Trophoblast cell (in vitro differentiated cells and primary cell): ENCODE measurements around the gene HEPN1.

Experiments
- DNase-seq, 2 donors: peaks; one replicate each; pipeline ENCODE4 v3.0.0-alpha.2; 2016
- H2AFZ ChIP-seq: 2 replicates; pipeline ENCODE4 v1.6.1; 2013; ENCODE audit warnings: low read length, moderate library complexity, mild to moderate bottlenecking; ENCODE audit not compliant: insufficient read depth, poor library complexity
- H2AK5ac ChIP-seq: 2 replicates; pipeline ENCODE4 v1.6.1; 2013; ENCODE audit warnings: mild to moderate bottlenecking, low read length
- H2BK120ac ChIP-seq: 2 replicates; pipeline ENCODE4 v1.6.1; 2013; ENCODE audit warnings: low read length, mild to moderate bottlenecking, moderate library complexity; ENCODE audit not compliant: insufficient read depth, poor library complexity
- H2BK12ac ChIP-seq: 2 replicates; pipeline ENCODE4 v1.6.1; 2013; ENCODE audit warnings: mild to moderate bottlenecking, low read length, moderate library complexity
- H2BK5ac ChIP-seq: 2 replicates; pipeline ENCODE4 v1.6.1; 2013; ENCODE audit warnings: low read length, low read depth, moderate library complexity, mild to moderate bottlenecking; ENCODE audit not compliant: poor library complexity
- H3K14ac ChIP-seq: 2 replicates; pipeline ENCODE4 v1.6.1; 2013; ENCODE audit warnings: mild to moderate bottlenecking, low read length
- H3K18ac ChIP-seq: 2 replicates; pipeline ENCODE4 v1.6.1; 2013; ENCODE audit warnings: mild to moderate bottlenecking, low read length
- H3K23ac ChIP-seq: 2 replicates; pipeline ENCODE4 v1.6.1; 2013; ENCODE audit warnings: low read length
- H3K27ac ChIP-seq: 2 replicates; pipeline ENCODE4 v1.5.1; 2013; ENCODE audit warnings: low read depth, mild to moderate bottlenecking, inconsistent platforms, low read length, moderate library complexity
- H3K27me3 ChIP-seq: 2 replicates; pipeline ENCODE4 v1.6.1; 2013; ENCODE audit warnings: inconsistent platforms, mild to moderate bottlenecking, low read length, moderate library complexity; ENCODE audit not compliant: insufficient read depth
- H3K36me3 ChIP-seq, 2 experiments: 1 replicate in 1 of 2; 2 replicates in 1 of 2; pipeline ENCODE4 v1.6.1; 2013; ENCODE audit warnings: low read length in 2 of 2, mild to moderate bottlenecking in 2 of 2, moderate library complexity in 1 of 2; ENCODE audit not compliant: insufficient read depth in 2 of 2, control insufficient read depth in 1 of 2
- H3K4ac ChIP-seq: 2 replicates; pipeline ENCODE4 v1.6.1; 2013; ENCODE audit warnings: low read depth, mild to moderate bottlenecking, low read length, moderate library complexity
- H3K4me1 ChIP-seq, 2 experiments: 1 replicate in 1 of 2; 2 replicates in 1 of 2; pipeline ENCODE4 v1.6.1; 2013; ENCODE audit warnings: low read length in 2 of 2, mild to moderate bottlenecking in 2 of 2, moderate library complexity in 1 of 2; ENCODE audit not compliant: insufficient read depth in 2 of 2, control insufficient read depth in 1 of 2
- H3K4me2 ChIP-seq: 2 replicates; pipeline ENCODE4 v1.6.1; 2013; ENCODE audit warnings: inconsistent platforms, mild to moderate bottlenecking, low read length, moderate library complexity
- H3K4me3 ChIP-seq: 2 replicates; pipeline ENCODE4 v1.5.1; 2013; ENCODE audit warnings: mild to moderate bottlenecking, low read depth, low read length, inconsistent platforms
- H3K79me1 ChIP-seq: one replicate; pipeline ENCODE4 v1.6.1; 2013; ENCODE audit warnings: low read length
- H3K79me2 ChIP-seq: 2 replicates; pipeline ENCODE4 v1.6.1; 2013; ENCODE audit warnings: low read length, mild to moderate bottlenecking; ENCODE audit not compliant: control insufficient read depth, insufficient read depth, poor library complexity
- H3K9ac ChIP-seq: 2 replicates; pipeline ENCODE4 v1.6.1; 2013; ENCODE audit warnings: mild to moderate bottlenecking, low read length
- H3K9me3 ChIP-seq: 2 replicates; pipeline ENCODE4 v1.6.1; 2013; ENCODE audit warnings: low read depth, mild to moderate bottlenecking, control low read depth, inconsistent platforms, low read length; ENCODE audit not compliant: insufficient read depth
- H4K12ac ChIP-seq: 2 replicates; pipeline ENCODE4 v1.6.1; 2013; ENCODE audit warnings: low read depth, mild to moderate bottlenecking, low read length, moderate library complexity
- H4K8ac ChIP-seq: 2 replicates; pipeline ENCODE4 v1.6.1; 2013; ENCODE audit warnings: low read depth, mild to moderate bottlenecking, low read length, moderate library complexity
- H4K91ac ChIP-seq: one replicate; pipeline ENCODE4 v1.6.1; 2013; ENCODE audit warnings: low read depth, mild to moderate bottlenecking, low read length, moderate library complexity
- WGBS: extraction: QIAGEN DNeasy Blood & Tissue Kit; methylation state at CpG from one replicate; pipeline ENCODE4 v1.1.7; 2013; ENCODE audit warnings: missing lambda C conversion rate; ENCODE audit not compliant: insufficient read length, insufficient coverage; ENCODE audit errors: extremely low coverage; 5-methylcytosine and 5-hydroxymethylcytosine counted together

The HEPN1 gene

DNA sequence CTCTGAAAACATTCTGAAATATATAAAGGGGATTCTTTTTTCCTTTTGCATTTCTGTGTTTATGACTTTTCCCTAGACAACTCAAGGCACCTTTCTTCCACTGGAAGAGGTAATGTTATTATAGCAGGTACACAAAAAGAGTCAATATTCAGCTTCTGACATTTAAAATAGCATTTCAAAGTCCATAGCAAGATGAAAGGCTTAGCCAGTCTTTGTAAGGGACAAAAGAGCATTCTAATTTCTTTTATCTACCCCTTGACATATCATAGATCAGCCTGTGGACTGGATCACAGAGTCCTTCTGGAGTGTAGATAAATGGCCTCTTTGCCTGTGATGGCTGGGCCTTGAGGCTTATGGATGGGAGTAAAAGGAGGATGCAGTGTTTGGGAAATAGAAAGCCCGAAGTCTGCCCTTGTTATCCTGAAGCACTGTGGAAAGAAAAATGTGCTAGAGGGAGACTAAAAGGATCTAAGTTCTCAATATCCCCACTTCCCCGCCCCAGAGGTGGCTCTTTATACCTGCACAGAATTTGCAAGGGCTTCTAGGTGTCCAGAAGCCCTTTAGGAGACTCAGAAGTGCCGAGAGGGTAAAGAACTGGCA is 18.4 kb downstream of the HEPN1 start:
- H2BK12ac ChIP-seq, result no peak overlapping the region
- no peak overlapping the region for H3K18ac ChIP-seq
- no peak overlapping the region for H3K4ac ChIP-seq
- no peak overlapping the region for H2BK120ac ChIP-seq
- H4K12ac ChIP-seq, result no peak overlapping the region
- no peak overlapping the region for H3K4me2 ChIP-seq
- no CpG with 5 or more reads among the region's 3 CpGs for WGBS
- H2AFZ ChIP-seq, result no peak overlapping the region
- peaks cover 0 to 3% of the 10 kb centered on the region in 2 experiments for H3K4me1 ChIP-seq
- no peaks in the 10 kb centered on the region for H3K27me3 ChIP-seq
- no peak overlapping the region for H2AK5ac ChIP-seq
- no peak overlapping the region for H3K23ac ChIP-seq
- no peak overlapping the region for H4K8ac ChIP-seq
- DNase-seq, result no peak
- no peak overlapping the region for H2BK5ac ChIP-seq
- no peak overlapping the region for H3K27ac ChIP-seq
- no peak overlapping the region for H4K91ac ChIP-seq
- H3K4me3 ChIP-seq, result no peak overlapping the region
- H3K9me3 ChIP-seq, result peaks cover 2% of the 10 kb centered on the region
- H3K79me2 ChIP-seq, result no peaks in the 10 kb centered on the region
- H3K79me1 ChIP-seq, result no peaks in the 10 kb centered on the region
- no peak overlapping the region for H3K14ac ChIP-seq
- no peaks in the 10 kb centered on the region for H3K36me3 ChIP-seq
- no peak overlapping the region for H3K9ac ChIP-seq

DNA sequence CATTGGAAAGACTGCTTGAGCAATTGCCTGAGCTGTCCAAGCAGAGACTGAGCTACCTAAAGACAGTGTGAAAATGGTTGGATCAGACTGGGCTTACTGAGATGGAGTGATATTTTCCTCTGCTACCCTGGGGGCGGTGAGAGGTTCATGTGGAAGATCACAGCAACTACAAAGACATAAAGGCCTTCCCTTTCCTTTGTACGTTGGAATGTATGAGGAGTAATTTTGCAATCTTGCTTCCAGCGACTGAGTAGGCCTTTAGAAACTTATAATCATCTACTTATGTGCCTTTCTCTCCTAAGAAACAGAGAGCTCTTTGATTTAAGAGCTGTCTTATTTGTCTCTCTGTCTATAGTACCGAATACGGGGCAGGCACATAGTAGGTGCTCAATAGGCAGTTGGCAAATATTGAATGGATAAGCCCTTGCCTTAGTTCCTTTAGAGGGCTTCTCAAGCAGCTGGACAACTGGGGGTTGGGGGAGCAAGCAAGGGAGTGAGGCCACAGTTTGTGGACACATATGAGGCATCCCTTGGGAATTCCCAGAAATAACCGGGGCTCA is 19.2 kb downstream of the HEPN1 start:
- no peak overlapping the region for H2BK5ac ChIP-seq
- H2BK120ac ChIP-seq, result no peak overlapping the region
- H4K8ac ChIP-seq, result no peak overlapping the region
- WGBS, result no CpG with 5 or more reads among the region's 6 CpGs
- H3K18ac ChIP-seq, result no peak overlapping the region
- no peak overlapping the region for H3K27ac ChIP-seq
- H4K91ac ChIP-seq, result no peak overlapping the region
- peaks cover 2% of the 10 kb centered on the region for H3K9me3 ChIP-seq
- no peak overlapping the region for H3K4ac ChIP-seq
- H3K9ac ChIP-seq, result no peak overlapping the region
- no peaks in the 10 kb centered on the region for H3K79me2 ChIP-seq
- H3K36me3 ChIP-seq, result no peaks in the 10 kb centered on the region
- no peaks in the 10 kb centered on the region for H3K79me1 ChIP-seq
- H2BK12ac ChIP-seq, result no peak overlapping the region
- H3K4me2 ChIP-seq, result no peak overlapping the region
- DNase-seq, result no peak
- H3K27me3 ChIP-seq, result no peaks in the 10 kb centered on the region
- H3K4me3 ChIP-seq, result no peak overlapping the region
- no peak overlapping the region for H3K14ac ChIP-seq
- no peak overlapping the region for H2AFZ ChIP-seq
- no peak overlapping the region for H2AK5ac ChIP-seq
- no peak overlapping the region for H4K12ac ChIP-seq
- H3K23ac ChIP-seq, result no peak overlapping the region
- peaks cover 0 to 3% of the 10 kb centered on the region in 2 experiments for H3K4me1 ChIP-seq

DNA sequence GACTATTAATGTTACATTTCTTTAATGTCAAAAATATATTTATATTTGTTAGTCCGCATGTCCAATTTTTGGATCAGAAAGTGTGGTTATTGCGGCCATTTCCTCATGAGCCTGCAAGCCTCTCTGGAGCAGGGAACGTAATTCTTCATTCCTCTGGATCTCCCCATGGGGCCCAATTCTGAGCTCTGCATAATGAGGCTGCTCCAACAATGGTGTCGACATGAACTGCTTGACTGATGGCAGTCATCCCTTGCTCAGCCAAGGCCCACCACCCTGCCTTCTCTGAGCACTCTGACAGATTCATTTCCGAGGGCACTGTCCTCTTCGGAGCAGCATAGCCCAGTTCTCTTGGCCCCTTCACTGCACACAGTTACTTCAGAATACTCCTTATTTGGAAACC is 19.9 kb downstream of the HEPN1 start:
- H3K9me3 ChIP-seq, result peaks cover 2% of the 10 kb centered on the region
- no peak overlapping the region for H3K14ac ChIP-seq
- no peak overlapping the region for H2BK12ac ChIP-seq
- H3K18ac ChIP-seq, result no peak overlapping the region
- no peak overlapping the region for H2BK120ac ChIP-seq
- no peaks in the 10 kb centered on the region for H3K27me3 ChIP-seq
- H3K9ac ChIP-seq, result no peak overlapping the region
- no peak overlapping the region for H3K4me2 ChIP-seq
- H3K79me1 ChIP-seq, result no peaks in the 10 kb centered on the region
- no peak overlapping the region for H3K4ac ChIP-seq
- no peak overlapping the region for H4K91ac ChIP-seq
- no peak overlapping the region for H3K4me3 ChIP-seq
- no peak for DNase-seq
- no peaks in the 10 kb centered on the region for H3K36me3 ChIP-seq
- H4K12ac ChIP-seq, result no peak overlapping the region
- no peak overlapping the region for H3K27ac ChIP-seq
- no peak overlapping the region for H2BK5ac ChIP-seq
- WGBS, result no CpG with 5 or more reads among the region's 6 CpGs
- H3K23ac ChIP-seq, result no peak overlapping the region
- no peaks in the 10 kb centered on the region for H3K79me2 ChIP-seq
- H2AFZ ChIP-seq, result no peak overlapping the region
- H2AK5ac ChIP-seq, result no peak overlapping the region
- peaks cover 0 to 3% of the 10 kb centered on the region in 2 experiments for H3K4me1 ChIP-seq
- no peak overlapping the region for H4K8ac ChIP-seq

DNA sequence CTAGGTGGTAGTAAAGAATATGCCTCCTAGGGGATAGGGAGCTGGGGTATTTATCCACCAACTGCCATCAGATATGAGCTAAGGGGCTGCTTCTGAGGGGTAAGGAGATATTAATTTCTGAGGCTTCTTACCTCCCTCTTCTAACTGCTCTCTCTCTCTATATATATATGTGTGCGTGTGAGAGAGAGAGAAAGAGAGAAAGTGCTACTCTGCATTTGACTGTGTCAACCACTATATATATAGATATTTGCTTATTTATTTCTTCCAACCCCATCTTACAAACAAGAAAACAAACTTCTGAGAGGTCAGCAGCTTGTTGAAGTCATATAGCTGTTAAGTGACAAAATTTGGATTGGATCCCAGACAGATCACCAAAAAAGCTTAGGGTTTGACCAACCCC is 22.7 kb downstream of the HEPN1 start:
- no peak overlapping the region for H4K91ac ChIP-seq
- no peak overlapping the region for H3K23ac ChIP-seq
- H4K8ac ChIP-seq, result no peak overlapping the region
- no peak overlapping the region for H2AFZ ChIP-seq
- no peaks in the 10 kb centered on the region for H3K9me3 ChIP-seq
- no peak overlapping the region for H2BK120ac ChIP-seq
- H2AK5ac ChIP-seq, result no peak overlapping the region
- no peak overlapping the region for H3K4me3 ChIP-seq
- no peak overlapping the region for H2BK12ac ChIP-seq
- DNase-seq, result no peak
- peaks cover 2 to 3% of the 10 kb centered on the region in 2 experiments for H3K4me1 ChIP-seq
- no peak overlapping the region for H3K27ac ChIP-seq
- no peak overlapping the region for H3K4ac ChIP-seq
- H3K4me2 ChIP-seq, result no peak overlapping the region
- no peaks in the 10 kb centered on the region for H3K27me3 ChIP-seq
- no peaks in the 10 kb centered on the region for H3K79me2 ChIP-seq
- WGBS, result no CpG with 5 or more reads among the region's 1 CpG
- H3K14ac ChIP-seq, result no peak overlapping the region
- no peak overlapping the region for H4K12ac ChIP-seq
- no peak overlapping the region for H3K18ac ChIP-seq
- H3K9ac ChIP-seq, result no peak overlapping the region
- H3K79me1 ChIP-seq, result no peaks in the 10 kb centered on the region
- H3K36me3 ChIP-seq, result no peaks in the 10 kb centered on the region
- H2BK5ac ChIP-seq, result no peak overlapping the region
